Testis (tissue), 2 donors: Measurements from ENCODE around the gene UVSSA.

Experiments used
- POLR2A ChIP-seq: fragments of 450-650 bp; IDR thresholded peaks from one replicate; pipeline ENCODE4 v1.6.1; 2017; ENCODE audit warnings: antibody characterized with exemption, mild to moderate bottlenecking, moderate library complexity
- TF ChIP-seq, protein P1 (sequence below), 3 experiments: fragments of 450-650 bp in 2 of 3; fragments of 200-600 bp in 1 of 3; sonication (generic) in 1 of 3; IDR thresholded peaks; one replicate each; pipeline ENCODE4 v1.5.1; 2016 to 2019; ENCODE audit warnings: antibody characterized with exemption in 3 of 3, mild to moderate bottlenecking in 2 of 3, moderate library complexity in 1 of 3

DNA sequence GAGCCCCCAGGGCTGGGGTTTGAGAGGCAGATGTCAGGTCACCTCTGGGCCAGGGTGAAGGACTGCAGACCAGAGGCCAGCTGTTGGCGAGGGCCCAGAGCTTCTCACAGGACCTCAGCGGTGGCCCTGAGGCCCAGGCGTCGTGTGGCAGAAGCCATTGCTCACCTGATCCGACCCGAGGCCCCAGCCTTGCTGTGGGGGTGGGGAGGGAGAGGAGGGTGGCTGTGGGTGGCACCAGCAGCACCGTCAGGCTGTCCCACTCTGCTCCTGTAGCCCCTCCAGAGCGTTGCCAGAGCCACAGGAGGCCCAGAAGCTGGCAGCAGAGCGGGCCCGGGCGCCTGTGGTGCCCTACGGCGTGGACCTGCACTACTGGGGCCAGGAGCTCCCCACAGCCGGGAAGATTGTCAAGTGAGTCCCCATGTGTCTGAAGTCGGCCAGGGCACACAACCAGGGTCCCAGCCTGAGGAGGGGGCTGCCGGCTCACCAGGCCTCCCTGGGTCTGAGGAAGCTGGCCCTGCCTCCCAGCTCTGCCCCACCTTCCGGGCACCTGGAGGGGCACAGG, 28.8 kb downstream of the UVSSA start:
- TF ChIP-seq, protein P1, sequence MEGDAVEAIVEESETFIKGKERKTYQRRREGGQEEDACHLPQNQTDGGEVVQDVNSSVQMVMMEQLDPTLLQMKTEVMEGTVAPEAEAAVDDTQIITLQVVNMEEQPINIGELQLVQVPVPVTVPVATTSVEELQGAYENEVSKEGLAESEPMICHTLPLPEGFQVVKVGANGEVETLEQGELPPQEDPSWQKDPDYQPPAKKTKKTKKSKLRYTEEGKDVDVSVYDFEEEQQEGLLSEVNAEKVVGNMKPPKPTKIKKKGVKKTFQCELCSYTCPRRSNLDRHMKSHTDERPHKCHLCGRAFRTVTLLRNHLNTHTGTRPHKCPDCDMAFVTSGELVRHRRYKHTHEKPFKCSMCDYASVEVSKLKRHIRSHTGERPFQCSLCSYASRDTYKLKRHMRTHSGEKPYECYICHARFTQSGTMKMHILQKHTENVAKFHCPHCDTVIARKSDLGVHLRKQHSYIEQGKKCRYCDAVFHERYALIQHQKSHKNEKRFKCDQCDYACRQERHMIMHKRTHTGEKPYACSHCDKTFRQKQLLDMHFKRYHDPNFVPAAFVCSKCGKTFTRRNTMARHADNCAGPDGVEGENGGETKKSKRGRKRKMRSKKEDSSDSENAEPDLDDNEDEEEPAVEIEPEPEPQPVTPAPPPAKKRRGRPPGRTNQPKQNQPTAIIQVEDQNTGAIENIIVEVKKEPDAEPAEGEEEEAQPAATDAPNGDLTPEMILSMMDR (IDR thresholded peaks at IDR 0.05): no peak
- no peak for TF ChIP-seq POLR2A
